Fibroblast of upper back skin (primary cell): ENCODE measurements around the gene ZYG11B.
"Not testable (repeated sequence)": the region's sequence is repeated elsewhere in the genome, so short reads cannot be mapped to it uniquely, and the experiment has no call there.

ENCODE experiments used
- DNase-seq: peaks from one replicate; pipeline ENCODE4 v3.0.0-alpha.2; 2013

ZYG11B gene

DNA sequence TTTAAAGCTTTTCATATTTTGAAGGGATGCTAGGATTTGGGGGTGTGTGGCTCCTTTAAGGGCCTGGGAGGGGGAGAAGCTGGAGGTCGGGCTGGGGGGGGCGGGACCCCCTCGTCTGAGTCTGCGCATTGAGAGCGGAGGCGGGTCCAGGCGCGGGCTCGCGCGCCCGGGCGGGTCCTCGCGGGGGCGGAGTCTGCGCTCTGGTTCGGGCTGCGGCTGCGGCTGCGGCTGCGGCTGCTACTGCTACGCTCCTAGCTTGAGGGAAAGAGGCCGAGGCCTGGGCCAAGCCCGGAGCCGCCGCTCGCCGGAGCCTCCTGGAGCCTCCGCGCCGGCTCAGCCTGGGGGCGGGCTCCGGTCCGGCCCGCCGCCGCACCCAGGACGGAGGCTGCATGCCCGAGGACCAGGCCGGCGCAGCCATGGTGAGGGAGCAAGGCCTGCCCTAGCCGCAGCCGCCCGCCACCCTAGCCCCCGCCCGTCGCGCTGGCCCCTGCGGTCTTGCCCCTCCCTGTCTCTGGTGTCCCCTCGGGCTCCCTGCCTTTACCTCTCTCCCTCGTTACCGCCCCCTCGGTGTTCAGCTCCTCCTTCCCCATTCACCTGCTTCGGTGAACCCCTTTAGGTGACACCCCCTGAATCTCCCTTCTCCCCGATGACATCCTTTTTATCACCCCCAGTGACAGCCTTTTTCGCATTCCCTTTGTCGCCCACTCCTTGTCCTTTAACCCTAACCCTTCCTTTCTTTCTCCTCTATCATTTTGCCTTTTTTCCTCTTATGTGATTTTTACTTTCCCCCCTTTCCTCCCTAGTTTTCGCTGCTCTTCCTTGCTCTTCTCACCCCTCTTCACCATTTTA, at the start of gene ZYG11B:
Gene ZYG11B (plus strand): TSS at position 189 of the 849 bp plus-strand sequence. CDS start 201 bp downstream, at position 390.
- peak; percentile 85 for DNase-seq

DNA sequence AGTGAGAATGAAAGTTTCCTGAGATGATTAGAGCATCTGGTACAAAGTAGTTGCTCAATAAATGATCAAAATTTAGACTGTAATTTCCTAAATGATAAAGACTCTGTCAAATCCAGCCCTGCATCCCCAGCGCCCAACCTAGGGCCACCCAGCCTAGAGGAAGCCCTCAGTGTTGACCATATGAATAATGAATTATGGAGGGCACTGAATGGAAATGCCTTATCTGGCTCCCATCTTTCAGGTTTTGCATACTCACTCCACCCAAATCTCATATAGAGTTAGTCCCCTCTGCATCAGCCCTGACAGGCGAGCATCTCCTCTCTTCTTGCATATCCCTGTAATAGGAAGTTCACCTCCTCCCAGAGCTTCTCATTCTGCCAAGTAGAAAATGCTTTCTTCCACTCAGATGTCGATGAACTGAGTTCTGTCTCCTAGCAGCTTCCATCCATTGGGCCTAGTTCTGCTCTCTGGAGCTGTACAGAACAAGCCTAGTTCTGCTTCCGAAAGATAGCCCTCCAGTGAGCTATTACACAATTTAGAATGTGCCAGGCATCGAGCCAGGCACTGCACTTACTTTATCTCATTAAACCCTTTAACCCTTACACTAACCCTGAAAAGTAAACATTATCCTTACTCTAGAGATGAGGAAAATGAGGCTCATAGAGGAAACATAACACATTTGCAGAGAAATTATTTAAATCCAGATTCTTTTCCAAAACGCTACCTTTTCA, 49.0 kb upstream of the ZYG11B start:
- no peak for DNase-seq

DNA sequence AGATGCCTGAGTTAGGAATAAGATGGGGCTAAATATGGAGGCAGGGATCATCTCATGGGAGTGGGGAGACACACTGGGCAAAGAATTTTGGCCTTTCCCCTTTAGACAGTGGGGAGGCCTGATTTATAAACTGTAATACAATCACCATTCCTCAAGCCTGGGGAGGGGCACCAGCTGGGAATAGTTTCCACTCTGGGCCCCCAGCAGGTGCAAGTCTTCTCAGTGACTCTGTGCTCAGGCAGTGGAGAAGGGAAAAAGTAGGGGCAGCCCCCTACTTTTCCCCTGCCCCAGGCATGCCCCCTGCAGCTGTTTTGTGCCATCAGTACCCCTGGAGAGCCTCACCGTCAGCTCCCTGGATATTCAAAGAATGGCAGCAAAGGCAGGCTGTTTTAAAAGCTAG, 47.2 kb upstream of the ZYG11B start:
- no peak for DNase-seq

DNA sequence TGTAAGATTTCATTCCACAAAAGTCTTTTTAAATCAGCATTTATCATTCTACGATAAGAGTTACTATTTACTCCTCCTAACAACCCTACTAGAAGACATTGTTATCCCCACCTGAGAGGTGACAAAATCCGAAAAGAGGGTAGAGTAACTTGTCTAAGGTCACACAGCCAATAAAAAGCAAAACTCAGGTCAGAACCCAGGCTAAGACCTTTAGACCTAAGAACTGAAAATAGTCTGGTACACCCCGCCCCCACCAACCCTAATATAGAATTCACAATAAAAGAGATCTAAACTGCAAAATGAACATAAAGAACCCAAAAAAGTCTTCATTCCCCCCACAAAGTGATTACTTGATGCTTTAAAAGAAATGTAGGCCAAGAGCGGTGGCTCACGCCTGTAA, 46.8 kb upstream of the ZYG11B start:
- no peak for DNase-seq

DNA sequence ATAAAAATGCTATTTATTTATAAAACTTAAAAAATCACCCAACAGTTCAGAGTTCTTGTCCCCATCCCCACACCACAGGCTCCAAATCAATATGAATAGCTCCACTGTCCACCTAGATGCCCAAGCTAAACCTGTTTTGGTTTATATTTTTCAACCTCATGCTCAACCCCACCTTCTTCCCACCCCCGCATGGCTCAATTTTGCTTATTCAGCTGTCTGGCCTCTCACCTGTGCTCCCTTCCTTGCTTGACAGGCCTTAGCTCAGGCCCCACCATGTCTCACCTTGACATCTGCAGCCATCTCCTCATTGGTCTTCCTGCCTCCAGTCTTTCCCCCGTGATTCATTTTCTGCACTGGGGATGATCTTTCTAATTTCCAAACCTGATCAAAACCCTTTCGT, 45.9 kb upstream of the ZYG11B start:
- no peak for DNase-seq

DNA sequence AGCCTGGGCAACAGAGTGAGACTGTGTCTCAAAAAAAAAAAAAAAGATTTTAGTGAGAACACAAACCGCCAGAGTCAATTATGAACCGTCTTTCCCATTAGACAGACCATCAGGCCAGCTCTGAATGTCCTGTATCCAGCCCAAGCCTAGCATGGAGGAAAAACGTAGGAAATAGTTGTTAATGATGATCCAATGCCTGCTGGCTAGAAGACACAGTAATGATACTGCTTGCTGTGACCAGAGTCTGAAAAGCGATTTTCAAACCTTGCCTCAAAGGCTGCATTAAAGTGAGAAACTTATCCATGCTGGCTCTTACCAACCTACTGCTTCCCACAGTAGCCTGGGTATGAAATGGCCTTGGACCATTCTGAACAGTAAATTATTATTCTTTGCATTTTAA, 45.1 kb upstream of the ZYG11B start:
- no peak for DNase-seq

DNA sequence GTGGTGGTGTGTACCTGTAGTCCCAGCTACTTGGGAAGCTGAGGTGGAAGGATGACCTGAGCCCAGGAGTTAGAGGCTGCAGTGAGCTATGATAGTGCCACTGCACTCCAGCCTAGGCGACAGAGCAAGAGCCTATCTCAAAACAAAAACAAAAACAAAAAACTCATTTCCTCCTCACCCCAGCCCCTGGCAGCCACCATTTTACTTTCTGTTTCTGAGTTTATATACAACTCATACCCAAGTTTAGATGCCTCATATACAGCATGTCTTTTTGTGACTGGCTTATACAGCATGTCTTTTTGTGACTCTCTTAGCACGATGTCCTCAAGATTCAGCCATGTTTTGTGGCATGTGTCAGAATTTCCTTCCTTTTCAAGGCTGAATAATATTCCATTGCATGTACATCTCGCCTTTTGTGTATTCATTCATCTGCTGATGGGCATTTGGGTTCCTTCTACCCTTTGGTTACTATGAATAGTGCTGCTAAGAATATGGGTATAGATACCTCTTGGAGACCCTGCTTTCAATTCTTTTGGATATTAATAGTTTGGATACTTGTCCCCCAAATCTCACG, 42.8 kb upstream of the ZYG11B start:
- DNase-seq, result no peak

DNA sequence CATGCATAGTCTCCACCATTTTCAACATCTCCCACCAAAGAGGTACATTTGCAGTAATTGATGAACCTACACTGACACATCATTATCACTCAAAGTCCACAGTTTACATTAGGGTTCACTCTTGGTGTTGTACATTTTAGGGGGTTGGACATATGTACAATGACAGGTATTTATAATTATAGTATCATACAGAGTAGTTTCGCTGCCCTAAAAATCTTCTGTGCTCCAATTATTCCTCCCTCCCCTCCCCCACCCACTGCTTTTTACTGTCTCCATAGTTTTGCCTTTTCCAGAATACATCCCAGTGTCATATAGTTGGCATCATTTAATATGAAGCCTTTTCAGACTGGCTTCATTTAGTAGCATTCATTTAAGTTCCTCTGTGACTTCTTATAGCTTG, 41.7 kb upstream of the ZYG11B start:
- no peak for DNase-seq

DNA sequence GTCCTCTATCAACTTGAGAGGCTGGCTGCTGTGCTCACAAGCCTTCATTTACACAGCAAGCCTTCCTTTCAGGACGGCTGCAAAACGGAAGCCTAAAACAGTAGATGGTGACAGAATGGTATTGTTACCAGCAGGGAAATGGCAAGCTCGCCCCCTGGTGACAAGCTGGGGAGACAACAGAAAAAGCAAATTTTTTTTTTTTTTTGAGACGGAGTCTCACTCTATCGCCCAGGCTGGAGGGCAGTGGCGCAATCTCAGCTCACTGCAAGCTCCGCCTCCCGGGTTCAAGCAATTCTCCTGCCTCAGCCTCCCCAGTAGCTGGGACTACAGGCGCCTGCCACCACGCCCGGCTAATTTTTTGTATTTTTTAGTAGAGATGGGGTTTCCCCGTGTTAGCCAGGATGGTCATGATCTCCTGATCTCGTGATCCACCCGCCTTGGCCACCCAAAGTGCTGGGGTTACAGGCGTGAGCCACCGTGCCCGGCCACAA, 39.9 kb upstream of the ZYG11B start:
- DNase-seq, result peak; percentile 67

DNA sequence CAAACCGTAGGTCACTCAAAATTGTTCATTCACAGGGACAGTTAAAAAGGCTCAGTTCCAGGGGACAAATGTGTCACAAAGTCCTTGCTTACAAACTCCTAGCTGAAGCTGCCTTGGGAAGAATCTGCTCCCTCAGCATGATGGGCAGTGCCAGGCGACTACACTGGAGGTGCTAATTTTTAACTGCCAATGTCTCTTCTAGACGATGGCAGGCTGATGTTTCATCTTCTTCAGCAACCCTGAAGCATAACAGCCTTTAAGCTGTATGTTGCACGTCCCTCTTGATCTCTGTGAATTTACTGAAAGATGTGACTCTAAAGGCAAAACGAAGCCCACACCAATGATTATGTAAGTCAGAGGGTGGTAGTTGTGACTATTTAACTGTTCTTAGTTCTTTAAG, 39.4 kb upstream of the ZYG11B start:
- no peak for DNase-seq

DNA sequence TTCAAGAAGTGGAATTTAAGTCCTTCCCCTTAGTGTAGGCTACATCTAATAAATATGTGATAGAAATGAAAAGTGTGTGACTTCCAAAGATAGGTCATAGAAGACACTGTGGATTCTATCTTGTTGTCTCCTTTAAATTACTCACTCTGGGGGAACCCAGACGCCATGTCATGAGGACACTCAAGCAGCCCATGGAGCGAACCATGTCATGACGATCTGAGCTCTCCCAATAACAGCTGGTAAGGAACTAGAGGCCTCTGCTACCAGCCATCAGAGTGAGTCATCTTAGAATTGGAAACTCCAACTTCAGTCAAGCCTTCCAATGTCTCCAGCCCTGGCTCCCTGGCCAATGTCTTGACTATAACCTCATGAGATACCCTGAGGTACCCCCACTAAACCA, 34.4 kb upstream of the ZYG11B start:
- DNase-seq, result no peak

DNA sequence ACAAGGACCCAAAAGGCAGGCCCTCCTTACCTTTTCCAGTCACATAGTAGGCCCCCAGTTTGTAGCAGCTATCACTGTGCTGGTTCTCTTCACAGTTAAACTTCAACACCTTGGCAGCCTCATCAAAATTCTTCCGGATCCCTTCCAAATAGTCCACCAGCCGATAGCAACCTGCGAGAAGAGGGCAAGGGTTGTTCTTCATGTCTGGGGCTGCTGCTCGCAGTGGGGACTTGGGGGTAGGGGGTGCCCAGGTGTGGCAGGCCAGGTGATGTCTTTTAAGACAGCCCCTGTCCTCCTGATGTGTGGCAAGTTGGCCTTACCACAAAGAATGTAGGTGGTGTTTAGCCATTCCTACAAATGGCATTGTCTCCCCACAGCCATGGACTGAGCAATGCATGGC, 33.6 kb upstream of the ZYG11B start:
- no peak for DNase-seq

DNA sequence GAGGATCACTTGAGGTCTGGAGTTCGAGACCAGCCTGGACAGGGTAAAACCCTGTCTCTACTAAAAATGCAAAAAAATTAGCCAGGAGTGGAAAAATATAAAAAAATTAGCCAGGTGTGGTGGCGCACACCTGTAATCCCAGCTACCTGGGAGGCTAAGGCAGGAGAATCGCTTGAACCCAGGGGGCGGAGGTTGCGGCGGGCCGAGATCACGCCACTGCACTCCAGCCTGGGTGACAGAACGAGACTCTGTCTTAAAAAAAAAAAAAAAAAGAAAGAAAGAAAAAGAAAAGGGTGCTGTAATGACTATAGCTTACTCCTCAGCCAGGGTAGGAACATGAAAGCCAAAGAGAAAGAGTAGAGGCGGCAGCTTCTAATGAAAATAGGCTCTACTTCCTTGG, 32.9 kb upstream of the ZYG11B start:
- not testable (repeated sequence) for DNase-seq

DNA sequence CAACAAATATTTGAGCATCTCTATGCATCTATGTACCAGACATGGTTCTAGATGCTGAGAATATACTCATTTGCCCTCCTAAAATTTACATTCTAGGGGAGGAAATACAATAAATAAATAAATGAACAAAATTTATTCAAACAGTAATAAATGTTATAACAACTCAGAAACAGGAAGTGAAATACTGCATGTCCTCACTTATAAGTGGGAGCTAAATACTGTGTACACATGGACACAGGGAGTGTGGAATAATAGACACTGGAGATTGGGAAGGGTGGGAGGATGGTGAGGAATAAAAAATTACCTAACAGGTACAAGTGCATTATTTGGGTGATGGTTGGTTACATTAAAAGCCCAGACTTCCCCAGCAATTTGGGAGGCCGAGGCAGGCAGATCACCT, 32.4 kb upstream of the ZYG11B start:
- DNase-seq, result no peak

DNA sequence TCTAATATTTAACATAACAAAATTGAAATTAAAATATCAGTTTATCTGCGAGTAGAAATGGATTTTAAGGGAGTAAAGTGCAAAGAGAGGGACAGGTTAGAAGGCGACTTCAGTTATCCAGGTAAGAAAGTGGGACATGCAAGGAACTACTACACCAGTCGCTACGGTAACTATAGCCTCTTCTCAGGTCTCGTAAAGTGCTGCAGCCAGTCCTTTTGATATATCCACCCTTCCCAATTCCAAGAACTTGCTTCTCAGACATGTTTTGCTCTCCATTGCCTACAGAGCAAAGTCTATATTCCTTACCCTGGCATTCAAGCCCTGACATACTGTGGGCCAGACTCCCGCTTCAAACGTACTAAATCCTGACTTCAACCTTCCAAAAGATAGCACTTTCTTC, 30.6 kb upstream of the ZYG11B start:
- DNase-seq, result no peak

DNA sequence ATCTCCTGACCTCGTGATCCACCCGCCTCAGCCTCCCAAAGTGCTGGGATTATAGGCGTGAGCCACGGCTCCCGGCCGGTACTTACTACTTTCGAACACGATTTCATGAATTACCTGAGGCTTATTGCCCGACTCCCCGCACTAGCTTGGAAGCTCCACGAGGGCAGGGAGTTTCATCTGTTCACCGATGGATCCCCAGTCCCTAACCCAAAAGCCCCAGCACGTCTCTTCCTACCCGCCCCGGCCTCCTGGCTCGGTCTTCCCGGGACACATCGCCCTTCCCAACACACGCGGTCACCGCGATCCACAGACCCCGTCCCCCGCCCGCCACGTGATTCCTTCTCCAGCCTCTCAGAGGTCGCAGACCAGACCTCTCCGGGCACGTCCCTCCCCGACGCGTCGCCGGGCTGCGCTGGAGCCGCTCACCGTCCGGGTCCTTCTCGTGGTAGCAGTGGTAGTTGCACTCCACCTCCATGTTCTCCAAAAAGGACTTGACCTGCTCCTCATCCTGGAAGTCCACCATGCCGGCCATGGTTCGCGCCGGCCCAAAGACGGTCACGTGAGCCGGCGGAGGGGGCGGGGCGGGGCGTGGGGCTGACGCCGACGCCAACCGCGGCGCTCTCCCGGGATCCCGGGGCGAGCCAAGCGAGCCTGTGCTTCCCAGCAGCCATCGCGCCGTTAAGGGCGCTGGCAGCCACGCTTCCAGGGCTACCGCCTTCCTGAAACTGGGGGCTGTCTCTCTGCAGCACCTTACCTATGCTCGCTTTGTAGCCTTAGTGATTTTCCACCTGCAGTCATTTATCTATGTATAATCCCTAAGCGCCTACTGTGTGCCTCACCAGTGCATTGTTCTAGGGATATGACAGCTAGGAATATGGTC, 28.2 kb upstream of the ZYG11B start, which contains the start of gene COA7:
Gene COA7 (minus strand): TSS at position 553 of the 880 bp plus-strand sequence. CDS start 21 bp downstream, at position 532.
- peak; percentile 81 for DNase-seq

DNA sequence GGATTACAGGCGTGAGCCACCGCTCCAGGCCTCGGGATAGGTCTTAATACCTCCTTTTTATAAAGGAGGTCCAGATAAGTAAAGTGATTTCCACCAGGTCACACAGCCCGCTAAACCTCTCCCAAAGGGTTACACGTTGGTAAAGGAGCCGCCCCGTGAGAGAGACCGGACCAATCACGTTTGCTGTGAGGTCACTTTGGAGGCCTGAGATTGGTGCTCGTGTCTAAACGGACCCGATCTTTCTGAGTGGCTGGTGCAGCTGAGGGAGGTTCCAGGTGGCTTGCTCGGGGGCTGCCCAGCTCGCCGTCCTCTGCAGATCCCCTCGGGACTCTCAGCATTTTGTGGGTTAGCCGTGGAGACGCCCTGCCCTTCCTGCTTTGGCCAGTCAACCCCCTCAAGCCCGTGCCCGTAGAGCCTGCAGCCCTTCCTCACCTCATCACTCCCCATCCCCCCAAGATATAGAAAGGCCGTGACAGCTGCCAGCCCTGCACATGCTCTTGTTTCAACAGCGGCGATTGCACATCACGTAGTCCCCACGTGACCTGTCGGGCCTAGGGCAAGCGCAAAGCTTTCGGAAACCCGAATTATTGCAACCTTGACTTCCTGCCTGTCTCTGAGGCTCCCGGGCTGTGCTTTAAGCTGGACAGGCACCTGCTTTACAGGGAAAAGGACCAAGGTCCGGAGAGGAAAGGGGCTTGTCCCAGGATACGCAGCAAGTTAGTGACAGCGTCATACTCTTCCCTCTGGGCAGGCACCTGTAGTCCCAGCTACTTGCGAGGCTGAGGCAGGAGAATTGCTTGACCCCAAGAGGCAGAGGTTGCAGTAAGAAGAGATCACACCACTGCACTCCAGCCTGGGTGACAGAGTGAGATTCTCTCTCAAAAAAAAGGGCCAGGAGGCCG, 23.1 kb upstream of the ZYG11B start:
- DNase-seq, result peak; percentile 83

DNA sequence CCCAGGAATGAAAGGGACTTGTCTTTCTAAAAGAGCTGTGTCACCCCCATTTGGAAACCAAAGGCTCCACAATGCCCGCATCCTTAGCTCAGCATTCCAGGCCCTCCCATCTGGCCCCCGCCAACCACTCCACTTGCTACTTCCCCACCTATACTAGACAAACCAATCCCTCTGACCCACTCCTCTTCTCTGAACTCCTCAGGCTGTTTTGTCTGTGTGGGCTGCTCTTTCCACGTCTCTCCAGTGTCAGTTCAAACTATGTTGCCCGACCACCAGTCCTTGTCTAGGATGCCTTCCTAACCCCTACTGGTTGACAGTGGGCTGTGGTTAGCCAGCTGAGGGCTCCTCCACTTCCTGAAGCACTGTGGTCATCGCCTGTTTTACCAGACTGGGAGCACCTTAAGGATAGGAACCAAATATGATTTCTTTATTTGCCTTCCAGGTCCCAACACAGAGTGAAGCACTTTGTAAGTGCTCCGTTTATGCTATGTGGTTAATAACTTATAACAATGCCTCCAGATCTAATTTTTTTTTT, 20.1 kb upstream of the ZYG11B start:
- no peak for DNase-seq

DNA sequence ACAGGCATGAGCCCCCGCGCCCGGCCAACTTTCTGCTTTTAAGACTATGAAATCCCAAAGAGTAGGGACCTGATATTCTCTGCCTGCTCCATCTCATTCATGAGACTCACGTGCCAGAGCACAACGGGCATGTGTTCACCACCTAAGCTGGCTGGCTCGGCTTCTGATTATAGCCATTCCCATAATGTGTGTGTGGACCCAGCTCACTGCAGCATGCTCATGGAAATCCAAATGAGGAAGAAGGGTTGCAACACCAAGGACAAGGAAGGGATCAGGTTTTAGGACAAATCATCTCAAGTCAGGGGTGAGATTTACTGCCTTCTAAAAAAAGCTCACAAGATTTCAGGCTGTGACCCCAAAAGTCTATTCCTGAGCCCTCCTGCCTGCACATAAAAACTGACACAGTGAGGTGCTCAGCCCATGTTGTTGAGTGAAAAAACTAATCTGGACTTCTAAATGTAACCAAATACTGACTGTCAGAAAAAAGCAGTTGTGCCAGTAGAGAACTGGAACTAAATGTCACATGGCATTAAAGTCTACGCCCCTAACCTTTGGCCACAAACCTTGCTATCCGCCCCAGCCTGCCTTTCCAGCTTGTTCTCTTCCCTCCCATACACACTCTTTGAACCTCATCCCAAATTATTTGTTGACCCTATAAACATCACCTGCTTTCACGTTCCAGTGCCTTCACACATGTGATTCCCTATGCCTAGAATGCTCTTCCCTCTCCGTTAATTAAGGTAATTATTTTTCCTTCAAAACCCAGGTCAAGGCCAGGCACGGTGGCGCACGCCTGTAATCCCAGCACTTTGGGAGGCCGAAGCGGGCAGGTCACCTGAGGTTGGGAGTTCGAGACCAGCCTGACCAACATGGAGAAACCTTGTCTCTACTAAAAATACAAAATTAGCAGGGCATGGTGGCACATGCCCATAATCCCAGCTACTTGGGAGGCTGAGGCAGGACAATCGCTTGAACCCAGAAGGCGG, 19.0 kb upstream of the ZYG11B start:
- no peak for DNase-seq
